Measurements from ENCODE around the gene FAM168A. TPM values are rescaled to one million over a fixed set of nuclear protein-coding genes. Genes with fewer than 3 reads are reported as not detected.

Gene FAM168A
- total RNA-seq, 4 donors from 2014 or later, result 17.7 to 40.1 (median 22.2) TPM

GRCh38 chr11:73404506-73405145 is 193.3 kb downstream of the FAM168A start:
- no peaks in the 10 kb centered on the region for H3K27me3 ChIP-seq
- no peak overlapping the region for H3K27ac ChIP-seq
- peaks cover 30% of the 10 kb centered on the region for H3K36me3 ChIP-seq
- no peak for TF ChIP-seq CTCF (IDR thresholded peaks at IDR 0.05)
- no peak for TF ChIP-seq POLR2AphosphoS5 (IDR thresholded peaks at IDR 0.05)
- TF ChIP-seq EP300 (IDR thresholded peaks at IDR 0.05), result no peak
- TF ChIP-seq POLR2A (IDR thresholded peaks at IDR 0.05), result no peak
- no peaks in the 10 kb centered on the region for H3K9me3 ChIP-seq
- WGBS, result 84% methylated on average over 5 of the region's 5 CpGs
- no peaks in the 10 kb centered on the region for H3K4me1 ChIP-seq
- no peak overlapping the region for H3K4me3 ChIP-seq
- no peak for DNase-seq (ENCODE audit: low spot score in 2 of 2)

- Histone ChIP-seq H3K27ac (no peak overlapping the region), H3K36me3 (peaks cover 26% of the 10 kb centered on the region), H3K4me1 (no peaks in the 10 kb centered on the region), H3K4me3 (no peak overlapping the region), H3K27me3 (no peaks in the 10 kb centered on the region), H3K9me3 (no peaks in the 10 kb centered on the region)
- TF ChIP-seq CTCF (IDR thresholded peaks at IDR 0.05), result peak; percentile 58 to 63
- no peak for TF ChIP-seq POLR2A (IDR thresholded peaks at IDR 0.05)
- DNase-seq (ENCODE audit: low spot score in 2 of 2), result peak in 1 of 2 donors; percentile 77
- WGBS, result 61% methylated on average over 4 of the region's 4 CpGs
Measured at GRCh38 chr11:73404048-73404447, 193.9 kb downstream of the FAM168A start.

GRCh38 chr11:73403541-73403940 is 194.4 kb downstream of the FAM168A start:
- WGBS, result 95% methylated on average over 4 of the region's 5 CpGs
- DNase-seq (ENCODE audit: low spot score in 2 of 2), result no peak
- TF ChIP-seq EP300 (IDR thresholded peaks at IDR 0.05) (no peak), POLR2A (IDR thresholded peaks at IDR 0.05) (no peak), CTCF (IDR thresholded peaks at IDR 0.05) (no peak), POLR2AphosphoS5 (IDR thresholded peaks at IDR 0.05) (no peak)

GRCh38 chr11:73402834-73403185 is 195.1 kb downstream of the FAM168A start:
- WGBS, result 59% methylated on average over 1 of the region's 1 CpG
- no peaks in the 10 kb centered on the region for H3K27me3 ChIP-seq
- TF ChIP-seq EP300 (IDR thresholded peaks at IDR 0.05), result no peak
- no peak for TF ChIP-seq POLR2AphosphoS5 (IDR thresholded peaks at IDR 0.05)
- TF ChIP-seq CTCF (IDR thresholded peaks at IDR 0.05), result no peak
- TF ChIP-seq POLR2A (IDR thresholded peaks at IDR 0.05), result no peak
- no peak overlapping the region for H3K27ac ChIP-seq
- H3K4me1 ChIP-seq, result no peaks in the 10 kb centered on the region
- H3K4me3 ChIP-seq, result no peak overlapping the region
- no peak for DNase-seq (ENCODE audit: low spot score in 2 of 2)
- H3K36me3 ChIP-seq, result peaks cover 21% of the 10 kb centered on the region
- H3K9me3 ChIP-seq, result no peaks in the 10 kb centered on the region

More at GRCh38 chr11:73403541-73403940, 194.4 kb downstream of the FAM168A start:
- Histone ChIP-seq H3K36me3 (peaks cover 21% of the 10 kb centered on the region), H3K27ac (no peak overlapping the region), H3K9me3 (no peaks in the 10 kb centered on the region), H3K27me3 (no peaks in the 10 kb centered on the region), H3K4me1 (no peaks in the 10 kb centered on the region), H3K4me3 (no peak overlapping the region)

GRCh38 chr11:73401924-73402833 is 195.7 kb downstream of the FAM168A start:
- TF ChIP-seq POLR2AphosphoS5 (IDR thresholded peaks at IDR 0.05), result no peak
- no peak for TF ChIP-seq EP300 (IDR thresholded peaks at IDR 0.05)
- no peak for TF ChIP-seq POLR2A (IDR thresholded peaks at IDR 0.05)
- TF ChIP-seq CTCF (IDR thresholded peaks at IDR 0.05), result no peak
- Histone ChIP-seq H3K4me1 (no peaks in the 10 kb centered on the region), H3K27ac (no peak overlapping the region), H3K27me3 (no peaks in the 10 kb centered on the region), H3K9me3 (no peaks in the 10 kb centered on the region), H3K36me3 (peaks cover 15% of the 10 kb centered on the region), H3K4me3 (no peak overlapping the region)
- 86% methylated on average over 15 of the region's 15 CpGs for WGBS
- DNase-seq (ENCODE audit: low spot score in 2 of 2), result no peak
